ENCODE measurements around the gene ETS2.
"Not testable (repeated sequence)": the region's sequence is repeated elsewhere in the genome, so short reads cannot be mapped to it uniquely, and the experiment has no call there.

ETS2 gene

DNA sequence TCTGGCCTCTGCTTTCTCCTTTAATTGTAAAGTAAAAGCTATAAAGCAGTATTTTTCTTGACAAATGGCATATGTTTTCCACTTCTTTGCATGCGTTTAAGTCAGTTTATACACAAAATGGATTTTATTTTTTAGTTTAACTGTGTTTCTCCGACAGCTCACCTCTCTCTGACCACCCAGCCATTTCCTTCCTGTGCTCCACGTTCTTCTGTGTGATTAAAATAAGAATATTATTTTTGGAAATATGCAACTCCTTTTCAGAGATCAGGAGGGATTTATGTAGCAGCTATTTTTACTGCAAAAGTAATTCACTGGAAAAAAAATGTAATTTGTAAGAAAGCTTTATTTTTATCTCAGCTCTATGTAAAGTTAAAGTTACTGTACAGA, 18.0 kb downstream of the ETS2 start:
- no peak overlapping the region for H3K27ac ChIP-seq
- TF ChIP-seq, protein P1, sequence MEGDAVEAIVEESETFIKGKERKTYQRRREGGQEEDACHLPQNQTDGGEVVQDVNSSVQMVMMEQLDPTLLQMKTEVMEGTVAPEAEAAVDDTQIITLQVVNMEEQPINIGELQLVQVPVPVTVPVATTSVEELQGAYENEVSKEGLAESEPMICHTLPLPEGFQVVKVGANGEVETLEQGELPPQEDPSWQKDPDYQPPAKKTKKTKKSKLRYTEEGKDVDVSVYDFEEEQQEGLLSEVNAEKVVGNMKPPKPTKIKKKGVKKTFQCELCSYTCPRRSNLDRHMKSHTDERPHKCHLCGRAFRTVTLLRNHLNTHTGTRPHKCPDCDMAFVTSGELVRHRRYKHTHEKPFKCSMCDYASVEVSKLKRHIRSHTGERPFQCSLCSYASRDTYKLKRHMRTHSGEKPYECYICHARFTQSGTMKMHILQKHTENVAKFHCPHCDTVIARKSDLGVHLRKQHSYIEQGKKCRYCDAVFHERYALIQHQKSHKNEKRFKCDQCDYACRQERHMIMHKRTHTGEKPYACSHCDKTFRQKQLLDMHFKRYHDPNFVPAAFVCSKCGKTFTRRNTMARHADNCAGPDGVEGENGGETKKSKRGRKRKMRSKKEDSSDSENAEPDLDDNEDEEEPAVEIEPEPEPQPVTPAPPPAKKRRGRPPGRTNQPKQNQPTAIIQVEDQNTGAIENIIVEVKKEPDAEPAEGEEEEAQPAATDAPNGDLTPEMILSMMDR (conservative IDR thresholded peaks at IDR 0.05): no peak
- TF ChIP-seq ZFX (IDR thresholded peaks at IDR 0.05): no peak

DNA sequence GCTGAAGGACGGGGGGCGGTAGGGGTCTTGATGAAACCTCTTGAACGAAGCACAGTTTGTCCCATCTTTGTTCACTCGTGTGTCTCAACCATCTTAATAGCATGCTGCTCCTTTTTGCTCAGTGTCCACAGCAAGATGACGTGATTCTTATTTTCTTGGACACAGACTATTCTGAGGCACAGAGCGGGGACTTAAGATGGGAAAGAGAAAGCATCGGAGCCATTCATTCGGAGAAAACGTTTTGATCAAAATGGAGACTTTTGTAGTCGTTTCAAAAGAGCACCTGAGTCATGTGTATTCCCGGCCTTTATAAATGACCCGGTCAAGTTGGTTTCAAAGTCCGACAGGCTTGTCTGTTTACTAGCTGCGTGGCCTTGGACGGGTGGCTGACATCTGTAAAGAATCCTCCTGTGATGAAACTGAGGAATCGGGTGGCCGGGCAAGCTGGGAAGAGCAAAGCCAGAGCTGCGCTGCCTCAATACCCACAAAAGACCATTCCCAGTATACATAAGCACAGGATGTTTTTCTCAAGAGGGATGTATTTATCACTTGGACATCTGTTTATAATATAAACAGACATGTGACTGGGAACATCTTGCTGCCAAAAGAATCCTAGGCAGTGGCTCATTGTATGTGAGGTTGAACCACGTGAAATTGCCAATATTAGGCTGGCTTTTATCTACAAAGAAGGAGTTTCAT, 18.5 kb downstream of the ETS2 start:
- TF ChIP-seq, protein P1 (conservative IDR thresholded peaks at IDR 0.05): no peak
- no peak for TF ChIP-seq ZFX (IDR thresholded peaks at IDR 0.05)
- H3K27ac ChIP-seq: no peak overlapping the region

DNA sequence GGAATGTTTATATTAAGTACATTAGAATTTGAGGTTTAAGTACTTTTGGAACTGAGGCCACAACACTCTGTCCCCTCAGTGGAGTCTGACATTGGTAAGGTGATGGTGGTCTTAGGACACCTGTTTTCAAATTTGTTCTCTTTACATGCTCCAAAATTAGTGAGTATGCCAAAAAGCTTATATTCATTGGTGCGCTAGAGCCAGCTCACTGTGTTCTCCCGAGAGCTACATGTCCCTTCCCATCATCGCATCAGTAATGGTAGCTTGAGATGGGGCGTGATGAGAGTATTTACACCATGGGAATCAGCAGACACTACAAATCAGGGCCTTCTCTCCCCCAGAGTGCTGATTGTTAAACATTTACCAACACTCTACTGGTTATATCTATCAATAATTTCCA, 19.5 kb downstream of the ETS2 start:
- TF ChIP-seq, protein P1 (conservative IDR thresholded peaks at IDR 0.05): no peak
- TF ChIP-seq ZFX (IDR thresholded peaks at IDR 0.05): no peak
- no peak overlapping the region for H3K27ac ChIP-seq

DNA sequence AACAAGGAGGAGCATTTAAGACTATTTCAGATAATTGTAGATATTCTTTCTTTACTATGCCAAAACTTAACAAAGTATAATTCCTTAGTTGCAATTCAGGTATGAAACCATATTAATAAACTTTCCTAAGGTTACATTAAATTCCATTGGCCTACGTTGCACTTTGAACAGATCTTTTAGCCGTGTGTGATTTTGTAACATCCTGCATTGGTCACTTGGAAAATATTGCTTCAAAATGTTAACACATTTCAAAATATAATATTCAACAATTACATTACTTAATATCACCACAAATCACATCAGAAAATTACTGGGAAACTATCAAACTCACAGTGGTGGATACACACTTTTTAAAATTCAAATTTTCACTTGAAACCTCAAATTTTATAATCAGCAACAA, 20.2 kb downstream of the ETS2 start:
- TF ChIP-seq ZFX (IDR thresholded peaks at IDR 0.05): no peak
- TF ChIP-seq, protein P1 (conservative IDR thresholded peaks at IDR 0.05): no peak
- H3K27ac ChIP-seq: no peak overlapping the region

DNA sequence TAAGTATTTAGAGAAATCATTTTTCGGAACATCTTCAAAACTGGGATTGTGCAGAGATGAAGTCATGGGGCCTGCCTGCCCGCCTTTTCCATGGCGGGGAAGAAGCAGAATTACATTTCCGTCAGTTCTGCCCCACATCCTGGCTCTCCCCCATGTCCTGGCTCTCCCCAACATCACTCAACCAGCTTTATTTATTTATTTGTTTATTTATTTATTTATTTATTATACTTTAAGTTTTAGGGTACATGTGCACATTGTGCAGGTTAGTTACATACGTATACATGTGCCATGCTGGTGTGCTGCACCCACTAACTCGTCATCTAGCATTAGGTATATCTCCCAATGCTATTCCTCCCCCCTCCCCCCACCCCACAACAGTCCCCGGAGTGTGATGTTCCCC, 22.4 kb downstream of the ETS2 start:
- not testable (repeated sequence) for H3K27ac ChIP-seq

DNA sequence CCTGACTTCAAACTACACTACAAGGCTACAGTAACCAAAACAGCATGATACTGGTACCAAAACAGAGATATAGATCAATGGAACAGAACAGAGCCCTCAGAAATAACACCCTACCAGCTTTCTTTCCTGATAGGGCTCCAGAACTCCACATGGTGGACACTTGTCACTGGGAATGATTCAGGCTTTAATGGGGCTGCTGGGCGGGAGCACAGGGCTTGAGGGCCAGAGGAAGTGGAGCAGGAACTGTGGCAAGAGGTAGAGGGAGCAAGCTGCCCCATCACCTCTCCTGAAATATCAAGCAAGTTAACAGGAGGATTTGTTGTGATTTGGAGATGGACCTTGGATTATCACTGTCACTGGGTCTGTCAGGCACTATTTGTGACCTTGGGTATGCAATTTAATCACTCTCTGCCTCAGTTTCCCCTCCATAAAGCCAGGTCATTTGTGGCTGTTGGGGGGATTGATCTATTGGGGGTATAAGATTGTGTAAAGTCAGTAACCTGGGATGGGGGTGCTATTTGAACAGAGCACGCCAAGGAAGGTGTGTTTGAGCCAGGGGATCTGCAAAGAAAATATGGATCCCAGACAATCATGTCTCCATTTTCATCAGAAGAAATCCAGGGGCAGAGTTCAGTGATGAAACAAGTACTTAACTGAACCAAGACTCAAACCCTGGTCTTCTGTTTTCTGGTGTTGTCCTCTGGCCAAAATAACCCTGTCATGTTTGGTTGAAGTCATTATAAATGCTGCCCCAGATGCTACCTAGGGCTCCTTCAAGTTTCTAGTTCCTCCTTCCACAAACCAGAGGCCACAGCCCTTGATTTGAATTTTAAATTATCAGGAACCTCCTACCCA, 25.2 kb downstream of the ETS2 start:
- TF ChIP-seq, protein P1 (conservative IDR thresholded peaks at IDR 0.05): no peak
- no peak for TF ChIP-seq ZFX (IDR thresholded peaks at IDR 0.05)
- H3K27ac ChIP-seq: no peak overlapping the region

DNA sequence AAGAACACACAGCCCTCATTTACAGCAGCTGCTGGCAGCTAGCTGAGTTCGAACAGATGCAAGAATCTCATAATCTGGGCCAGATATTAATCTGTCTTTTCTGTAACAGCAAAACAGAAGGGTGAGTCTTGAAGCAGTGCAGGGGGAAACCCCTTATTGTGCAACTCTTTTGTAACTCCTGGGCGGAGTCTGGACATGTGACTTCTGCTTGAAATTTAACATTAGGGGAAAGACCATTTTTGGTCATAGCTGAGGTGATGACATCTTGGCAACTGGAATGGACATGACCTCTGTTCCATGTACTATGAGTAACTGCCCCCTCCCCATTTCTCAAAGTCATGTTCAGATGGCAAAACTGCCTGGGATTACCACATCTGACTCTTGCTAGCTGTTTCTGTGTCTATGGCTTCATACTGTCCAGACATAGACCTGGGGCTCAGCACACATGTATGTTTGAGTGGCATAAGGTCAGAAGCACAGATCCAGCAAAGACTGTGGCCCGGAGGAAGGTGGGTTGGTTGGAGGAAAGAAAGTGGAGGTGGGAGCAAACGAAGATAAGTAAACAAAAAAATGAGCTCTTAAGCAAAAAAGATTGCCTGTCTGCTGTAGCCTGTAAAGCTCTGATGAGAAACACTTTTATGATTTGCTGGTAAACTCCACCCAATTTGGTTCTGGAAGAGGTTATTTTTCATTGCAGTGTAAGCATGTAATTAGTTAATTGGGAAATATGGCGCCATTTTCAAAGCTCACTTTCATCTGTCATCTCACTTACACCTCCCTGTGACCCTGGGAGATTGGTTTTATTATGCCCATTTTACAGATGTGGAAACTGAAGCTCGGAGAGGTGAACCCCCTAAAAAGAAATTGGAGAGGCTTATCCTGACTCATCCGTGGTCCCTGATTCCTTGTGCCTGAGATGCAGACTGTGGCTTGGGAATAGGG, 26.1 kb downstream of the ETS2 start:
- H3K27ac ChIP-seq: no peak overlapping the region
- TF ChIP-seq, protein P1 (conservative IDR thresholded peaks at IDR 0.05): no peak
- no peak for TF ChIP-seq ZFX (IDR thresholded peaks at IDR 0.05)
